ENCODE data around the gene FGF6.

FGF6 gene

DNA sequence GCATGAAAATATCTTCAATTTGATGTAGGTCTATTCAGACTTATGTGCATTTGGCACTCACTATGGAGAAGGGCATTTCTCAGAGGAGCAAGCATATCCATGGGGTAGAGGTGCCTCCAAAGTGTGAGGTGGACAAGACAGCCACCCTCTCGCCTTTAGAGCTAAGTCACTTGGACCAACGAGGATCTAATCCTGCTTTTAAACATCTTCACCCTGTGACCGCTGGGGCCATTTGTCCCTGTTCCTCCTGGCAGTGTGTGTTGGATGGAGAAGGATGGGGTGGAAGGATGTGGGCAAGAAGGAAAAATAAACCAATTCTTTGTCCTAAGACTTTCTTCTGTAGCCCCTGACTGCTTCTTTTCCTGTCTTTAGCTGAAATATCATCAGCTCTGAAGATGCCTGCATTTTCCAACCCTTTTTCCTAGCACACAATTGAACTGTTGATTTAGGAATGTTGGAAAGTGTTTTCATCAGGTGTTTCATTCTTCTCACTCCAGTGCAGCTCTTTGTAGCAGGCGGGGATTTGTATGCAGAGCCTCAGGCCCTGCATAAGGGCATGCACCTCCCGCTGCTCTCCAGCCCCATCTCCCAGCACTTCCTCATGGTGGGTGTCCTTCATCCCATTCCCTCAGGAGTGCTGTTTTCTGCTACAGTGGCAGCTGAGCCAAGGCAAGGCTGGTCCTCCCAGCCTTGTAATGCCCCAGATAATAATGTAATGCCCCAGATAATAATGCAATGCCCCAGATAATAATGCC lies 5.3 kb downstream of the FGF6 start:
- Histone ChIP-seq H3K27me3 (ENCODE audit: insufficient read depth, low read length) (no peaks in the 10 kb centered on the region), H3K4me1 (ENCODE audit: insufficient read depth, low read length) (peaks cover 16% of the 10 kb centered on the region), H2AFZ (ENCODE audit: low read depth, low read length) (no peak overlapping the region), H3K9me3 (ENCODE audit: low read length) (peaks cover 2% of the 10 kb centered on the region), H3K36me3 (ENCODE audit: insufficient read depth, low read length) (no peaks in the 10 kb centered on the region), H3K4me3 (ENCODE audit: low read length) (no peak overlapping the region)

DNA sequence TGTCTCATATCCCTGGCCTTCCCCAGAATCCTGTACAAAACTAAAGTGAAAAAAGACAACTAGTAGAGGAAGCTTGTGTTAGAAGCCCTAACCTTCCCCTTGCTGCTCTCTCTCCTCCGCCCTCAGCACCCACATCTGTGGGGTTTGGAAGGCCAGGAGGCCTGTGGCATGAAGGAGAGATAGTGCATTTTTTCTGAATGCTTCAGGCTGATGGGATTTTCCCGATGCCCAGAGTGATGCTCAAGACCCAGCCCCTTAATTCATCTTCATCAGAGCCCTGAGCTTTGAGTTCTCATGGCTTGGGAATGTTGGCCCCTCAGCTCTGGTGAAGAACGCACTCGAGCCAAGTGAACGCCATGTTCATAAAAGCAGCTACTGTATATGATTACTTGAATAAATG lies 5.9 kb downstream of the FGF6 start:
- Histone ChIP-seq H2AFZ (ENCODE audit: low read depth, low read length) (no peak overlapping the region), H3K9me3 (ENCODE audit: low read length) (peaks cover 2% of the 10 kb centered on the region), H3K36me3 (ENCODE audit: insufficient read depth, low read length) (no peaks in the 10 kb centered on the region), H3K27me3 (ENCODE audit: insufficient read depth, low read length) (no peaks in the 10 kb centered on the region), H3K4me1 (ENCODE audit: insufficient read depth, low read length) (peaks cover 16% of the 10 kb centered on the region), H3K4me3 (ENCODE audit: low read length) (no peak overlapping the region)

DNA sequence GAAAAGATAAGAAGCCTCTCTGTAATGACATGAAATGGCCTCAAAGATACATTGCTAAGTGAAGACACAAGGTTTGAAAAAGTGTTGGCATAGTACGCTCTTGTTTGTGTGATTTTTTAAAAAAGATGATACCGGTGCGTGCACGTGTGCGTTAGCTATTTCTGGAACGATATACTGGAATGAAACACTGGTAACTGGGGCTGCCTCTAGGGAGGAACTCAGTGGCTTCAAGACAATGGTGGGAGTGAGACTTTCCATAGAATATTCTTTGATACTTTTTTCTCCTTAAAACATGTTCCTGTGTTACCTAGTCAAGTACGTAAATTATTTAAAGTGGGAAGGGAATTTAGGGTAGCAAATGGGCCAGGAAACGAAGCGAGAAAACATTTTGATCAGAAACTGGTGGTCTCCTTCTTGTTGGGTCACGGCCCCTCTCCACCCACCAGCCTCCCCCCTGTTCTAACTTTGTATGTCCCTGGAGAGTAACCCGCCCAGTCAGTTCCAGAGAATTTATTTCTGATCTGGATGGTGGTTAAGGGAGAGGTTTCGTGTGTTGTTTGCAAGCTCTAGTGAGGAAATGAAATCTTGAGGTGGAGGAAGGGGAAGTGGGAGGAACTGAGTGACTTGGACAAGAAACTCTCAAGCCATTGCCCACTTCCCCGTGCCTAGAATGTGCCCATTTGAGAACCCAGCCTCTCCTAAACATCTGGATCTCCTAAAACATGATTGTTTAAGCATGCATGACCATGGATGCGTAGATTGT lies 6.6 kb downstream of the FGF6 start:
- Histone ChIP-seq H3K9me3 (ENCODE audit: low read length) (peaks cover 2% of the 10 kb centered on the region), H2AFZ (ENCODE audit: low read depth, low read length) (no peak overlapping the region), H3K27me3 (ENCODE audit: insufficient read depth, low read length) (no peaks in the 10 kb centered on the region), H3K36me3 (ENCODE audit: insufficient read depth, low read length) (no peaks in the 10 kb centered on the region), H3K4me3 (ENCODE audit: low read length) (no peak overlapping the region), H3K4me1 (ENCODE audit: insufficient read depth, low read length) (peaks cover 21% of the 10 kb centered on the region)

DNA sequence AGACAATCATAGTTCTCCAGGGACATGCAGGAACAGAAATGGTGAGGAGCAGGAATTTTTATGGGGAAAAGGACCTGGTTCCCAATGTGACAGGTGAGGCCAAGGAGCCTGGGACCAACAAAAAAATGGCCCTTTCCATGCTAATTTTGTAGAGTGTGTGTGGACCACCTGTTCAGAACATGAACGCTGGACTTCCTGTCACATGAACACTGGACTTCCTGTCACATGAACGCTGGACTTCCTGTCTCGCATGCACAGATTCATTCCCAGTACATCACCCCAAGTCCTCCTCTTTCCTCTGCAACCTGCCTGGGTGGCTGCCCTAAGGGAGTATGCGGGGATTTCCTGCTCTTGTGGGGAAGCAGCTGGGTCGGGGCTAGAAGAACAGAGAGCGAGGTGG lies 10.1 kb downstream of the FGF6 start:
- H3K36me3 ChIP-seq (ENCODE audit: insufficient read depth, low read length), result no peaks in the 10 kb centered on the region
- H3K4me3 ChIP-seq (ENCODE audit: low read length), result no peak overlapping the region
- H3K27me3 ChIP-seq (ENCODE audit: insufficient read depth, low read length), result no peaks in the 10 kb centered on the region

DNA sequence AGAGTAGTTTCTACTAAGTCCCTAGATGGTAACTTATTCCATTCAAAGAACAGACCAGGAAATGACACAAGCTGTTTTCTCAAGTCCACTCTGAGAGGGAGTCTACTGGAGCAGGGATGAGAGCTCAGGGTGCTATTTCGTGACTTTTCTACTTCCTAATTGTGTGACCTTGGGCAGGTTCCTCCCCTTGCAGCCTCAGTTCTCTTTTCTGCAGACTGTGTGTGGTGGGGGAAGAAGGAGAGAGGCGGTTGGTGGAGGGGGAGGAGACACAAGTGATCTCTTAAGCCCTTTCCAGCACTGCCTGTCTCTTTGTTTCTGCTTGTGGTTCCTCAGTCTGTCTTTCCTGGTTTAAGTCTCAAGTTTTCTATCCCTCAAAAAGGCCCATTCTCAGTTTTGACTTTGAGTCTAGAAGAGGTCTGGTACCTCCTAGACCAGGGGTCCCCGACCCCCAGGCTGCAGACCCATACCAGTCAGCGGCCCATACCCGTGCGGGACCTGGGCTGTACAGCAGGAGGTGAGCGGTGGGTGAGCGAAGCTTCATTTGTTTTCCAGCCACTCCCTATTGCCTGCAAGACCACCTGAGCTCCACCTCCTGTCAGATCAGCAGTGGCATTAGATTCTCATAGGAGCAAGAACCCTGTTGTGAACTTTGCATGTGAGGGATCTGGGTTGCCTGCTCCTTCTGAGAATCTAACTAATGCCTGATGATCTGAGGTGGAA lies 10.7 kb downstream of the FGF6 start:
- Histone ChIP-seq H2AFZ (ENCODE audit: low read depth, low read length) (no peak overlapping the region), H3K36me3 (ENCODE audit: insufficient read depth, low read length) (no peaks in the 10 kb centered on the region), H3K9me3 (ENCODE audit: low read length) (peaks cover 2% of the 10 kb centered on the region), H3K27me3 (ENCODE audit: insufficient read depth, low read length) (no peaks in the 10 kb centered on the region), H3K4me1 (ENCODE audit: insufficient read depth, low read length) (peaks cover 18% of the 10 kb centered on the region), H3K4me3 (ENCODE audit: low read length) (no peak overlapping the region)

More for the DNA sequence above, 10.1 kb downstream of the FGF6 start:
- no peak overlapping the region for H2AFZ ChIP-seq (ENCODE audit: low read depth, low read length)
- peaks cover 20% of the 10 kb centered on the region for H3K4me1 ChIP-seq (ENCODE audit: insufficient read depth, low read length)
- peaks cover 2% of the 10 kb centered on the region for H3K9me3 ChIP-seq (ENCODE audit: low read length)

DNA sequence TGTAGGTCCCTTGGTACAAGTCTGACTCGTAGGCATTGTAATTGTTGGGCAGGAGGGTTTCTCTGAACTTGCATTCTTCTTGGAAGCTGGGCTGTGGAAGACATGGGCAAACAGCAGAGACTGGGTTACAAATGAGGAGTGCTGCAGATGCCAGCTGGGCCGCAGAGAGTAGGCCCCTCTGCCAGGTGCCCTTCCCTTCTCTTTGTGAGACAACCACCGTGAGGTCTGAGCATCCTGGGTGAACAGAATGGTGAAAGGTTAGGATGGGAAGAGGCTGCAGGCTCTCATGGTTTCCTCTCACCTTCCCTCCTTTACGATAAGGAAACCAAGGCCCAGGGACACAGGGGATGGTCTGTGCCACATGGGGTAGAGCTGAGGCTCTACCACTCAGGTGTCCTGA lies 11.3 kb downstream of the FGF6 start:
- Histone ChIP-seq H3K36me3 (ENCODE audit: insufficient read depth, low read length) (no peaks in the 10 kb centered on the region), H3K27me3 (ENCODE audit: insufficient read depth, low read length) (no peaks in the 10 kb centered on the region), H3K4me1 (ENCODE audit: insufficient read depth, low read length) (peaks cover 18% of the 10 kb centered on the region), H3K4me3 (ENCODE audit: low read length) (no peak overlapping the region), H2AFZ (ENCODE audit: low read depth, low read length) (no peak overlapping the region), H3K9me3 (ENCODE audit: low read length) (peaks cover 2% of the 10 kb centered on the region)

DNA sequence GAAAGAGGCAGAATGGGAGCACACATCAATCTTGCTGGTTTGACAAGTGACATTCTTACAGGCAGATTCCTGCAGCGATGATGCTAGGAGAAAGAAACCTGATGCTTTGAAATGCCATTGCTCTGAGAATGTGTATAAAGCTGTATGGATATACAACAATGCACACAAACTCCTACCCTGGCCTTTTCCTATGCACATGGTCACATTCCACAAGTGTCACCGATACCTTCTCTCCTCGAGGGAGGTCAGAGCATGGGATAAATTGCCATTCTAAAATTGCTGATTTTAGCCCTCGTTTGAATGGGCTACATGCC lies 11.9 kb downstream of the FGF6 start:
- Histone ChIP-seq H3K9me3 (ENCODE audit: low read length) (peaks cover 2% of the 10 kb centered on the region), H3K4me3 (ENCODE audit: low read length) (no peak overlapping the region), H3K27me3 (ENCODE audit: insufficient read depth, low read length) (no peaks in the 10 kb centered on the region), H3K36me3 (ENCODE audit: insufficient read depth, low read length) (no peaks in the 10 kb centered on the region), H3K4me1 (ENCODE audit: insufficient read depth, low read length) (peaks cover 18% of the 10 kb centered on the region), H2AFZ (ENCODE audit: low read depth, low read length) (no peak overlapping the region)

DNA sequence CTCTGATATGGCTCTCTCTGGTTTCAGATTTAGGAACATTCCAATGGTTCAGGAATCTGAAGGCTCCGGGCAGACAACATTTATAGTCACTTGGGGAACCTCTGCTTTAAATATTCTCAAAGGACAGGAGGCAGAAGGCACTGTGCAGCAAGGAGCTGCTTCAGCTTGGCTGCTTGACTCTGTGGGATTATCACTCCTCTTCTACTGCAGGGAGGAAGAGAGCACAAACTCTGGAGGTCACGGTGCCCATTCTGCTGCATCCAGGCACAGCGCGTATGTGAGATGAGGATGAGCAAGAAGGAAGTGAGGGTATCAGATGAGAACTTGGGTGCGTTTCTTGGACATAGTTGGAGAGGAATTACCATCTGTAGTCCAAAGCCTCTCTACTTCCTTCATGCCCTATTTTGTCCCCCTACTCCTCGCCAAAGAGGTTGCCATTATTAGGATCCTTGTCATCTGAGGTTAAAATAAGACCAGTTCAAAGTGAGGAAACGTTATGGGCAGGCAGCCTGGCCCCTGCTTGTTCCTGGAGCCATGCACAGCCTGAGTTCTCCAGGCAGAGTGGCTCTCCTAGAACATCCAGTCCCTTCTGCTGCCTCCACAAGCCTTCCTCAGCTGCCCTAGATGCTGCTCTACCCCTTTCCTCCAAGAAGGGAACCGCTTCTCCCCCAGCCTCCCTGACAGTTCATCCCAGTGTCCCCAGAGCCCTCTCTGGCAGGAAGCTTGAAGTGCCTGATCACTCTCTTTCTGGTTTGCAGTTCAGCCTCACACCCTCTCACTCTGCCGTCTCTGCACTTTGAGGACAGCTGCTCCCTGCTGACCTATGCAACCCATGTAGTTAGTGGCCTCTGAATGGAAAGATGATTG lies 12.5 kb downstream of the FGF6 start:
- Histone ChIP-seq H3K4me3 (ENCODE audit: low read length) (no peak overlapping the region), H3K4me1 (ENCODE audit: insufficient read depth, low read length) (peaks cover 18% of the 10 kb centered on the region), H3K27me3 (ENCODE audit: insufficient read depth, low read length) (no peaks in the 10 kb centered on the region), H3K36me3 (ENCODE audit: insufficient read depth, low read length) (no peaks in the 10 kb centered on the region), H3K9me3 (ENCODE audit: low read length) (peaks cover 2% of the 10 kb centered on the region), H2AFZ (ENCODE audit: low read depth, low read length) (no peak overlapping the region)

DNA sequence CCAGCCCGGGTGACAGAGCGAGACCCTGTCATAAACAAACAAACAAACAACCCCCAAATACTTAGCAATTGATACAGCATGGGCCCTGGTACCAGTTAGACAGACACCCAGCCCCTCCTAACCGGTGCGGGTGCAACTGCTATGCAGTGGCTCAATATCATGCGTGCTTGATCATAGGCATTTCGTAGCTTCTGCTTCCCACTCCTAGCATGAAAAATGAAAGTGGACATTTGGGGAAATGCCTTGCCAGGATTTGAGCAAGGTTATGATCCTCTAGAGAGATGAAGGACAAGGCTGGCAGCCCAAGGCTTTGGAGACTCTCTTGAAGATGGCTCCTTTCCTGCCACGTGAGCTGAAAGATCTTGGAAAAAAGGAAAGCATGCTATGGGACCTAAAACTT lies 13.7 kb downstream of the FGF6 start:
- Histone ChIP-seq H3K9me3 (ENCODE audit: low read length) (peaks cover 2% of the 10 kb centered on the region), H3K4me1 (ENCODE audit: insufficient read depth, low read length) (peaks cover 18% of the 10 kb centered on the region), H3K27me3 (ENCODE audit: insufficient read depth, low read length) (peaks cover under 1% of the 10 kb centered on the region), H3K36me3 (ENCODE audit: insufficient read depth, low read length) (no peaks in the 10 kb centered on the region), H2AFZ (ENCODE audit: low read depth, low read length) (no peak overlapping the region), H3K4me3 (ENCODE audit: low read length) (no peak overlapping the region)

DNA sequence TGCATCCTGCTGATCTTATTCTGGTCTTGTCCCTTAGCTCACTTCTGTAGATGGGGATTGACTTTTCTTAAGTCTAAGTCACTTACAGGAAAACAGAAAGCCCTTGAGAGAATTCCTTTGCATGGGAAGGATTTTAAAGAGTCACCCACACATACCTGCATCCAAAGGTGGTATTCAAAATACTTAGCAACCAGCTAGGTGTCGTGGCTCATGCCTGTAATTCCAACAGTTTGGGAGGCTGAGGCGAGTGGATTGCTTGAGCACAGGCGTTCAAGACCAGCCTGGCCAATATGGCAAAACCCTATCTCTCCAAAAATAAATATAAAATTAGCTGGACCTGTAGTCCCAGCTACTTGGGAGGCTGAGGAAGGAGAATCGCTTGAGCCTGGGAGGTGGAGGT lies 14.2 kb downstream of the FGF6 start:
- H3K4me3 ChIP-seq (ENCODE audit: low read length), result no peak overlapping the region
- H2AFZ ChIP-seq (ENCODE audit: low read depth, low read length), result no peak overlapping the region
- H3K36me3 ChIP-seq (ENCODE audit: insufficient read depth, low read length), result no peaks in the 10 kb centered on the region
- peaks cover 2% of the 10 kb centered on the region for H3K9me3 ChIP-seq (ENCODE audit: low read length)
- H3K4me1 ChIP-seq (ENCODE audit: insufficient read depth, low read length), result peaks cover 18% of the 10 kb centered on the region
- peaks cover 2% of the 10 kb centered on the region for H3K27me3 ChIP-seq (ENCODE audit: insufficient read depth, low read length)

DNA sequence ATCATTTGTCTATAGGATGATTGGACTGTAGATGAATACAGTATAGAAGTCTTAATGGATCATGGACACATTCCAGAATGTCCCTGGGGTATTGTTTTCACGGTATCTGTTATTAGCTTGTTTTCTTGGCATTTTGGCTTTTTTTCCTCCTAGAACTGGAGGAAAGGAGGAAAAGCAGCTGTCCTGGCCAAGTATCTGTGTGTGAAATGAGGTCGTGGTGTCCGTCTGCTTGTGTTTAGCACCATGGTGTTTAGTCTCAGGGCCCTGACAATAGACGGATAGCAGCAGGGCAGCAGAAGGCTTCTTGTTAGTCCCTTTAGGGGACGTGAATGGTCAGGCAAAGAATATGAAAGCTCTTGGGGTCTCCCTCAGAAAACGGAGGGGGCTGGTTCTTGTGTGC lies 21.2 kb downstream of the FGF6 start:
- Histone ChIP-seq H2AFZ (ENCODE audit: low read depth, low read length) (no peak overlapping the region), H3K4me3 (ENCODE audit: low read length) (no peak overlapping the region), H3K9me3 (ENCODE audit: low read length) (no peaks in the 10 kb centered on the region), H3K36me3 (ENCODE audit: insufficient read depth, low read length) (no peaks in the 10 kb centered on the region), H3K4me1 (ENCODE audit: insufficient read depth, low read length) (no peaks in the 10 kb centered on the region), H3K27me3 (ENCODE audit: insufficient read depth, low read length) (peaks cover 2% of the 10 kb centered on the region)

DNA sequence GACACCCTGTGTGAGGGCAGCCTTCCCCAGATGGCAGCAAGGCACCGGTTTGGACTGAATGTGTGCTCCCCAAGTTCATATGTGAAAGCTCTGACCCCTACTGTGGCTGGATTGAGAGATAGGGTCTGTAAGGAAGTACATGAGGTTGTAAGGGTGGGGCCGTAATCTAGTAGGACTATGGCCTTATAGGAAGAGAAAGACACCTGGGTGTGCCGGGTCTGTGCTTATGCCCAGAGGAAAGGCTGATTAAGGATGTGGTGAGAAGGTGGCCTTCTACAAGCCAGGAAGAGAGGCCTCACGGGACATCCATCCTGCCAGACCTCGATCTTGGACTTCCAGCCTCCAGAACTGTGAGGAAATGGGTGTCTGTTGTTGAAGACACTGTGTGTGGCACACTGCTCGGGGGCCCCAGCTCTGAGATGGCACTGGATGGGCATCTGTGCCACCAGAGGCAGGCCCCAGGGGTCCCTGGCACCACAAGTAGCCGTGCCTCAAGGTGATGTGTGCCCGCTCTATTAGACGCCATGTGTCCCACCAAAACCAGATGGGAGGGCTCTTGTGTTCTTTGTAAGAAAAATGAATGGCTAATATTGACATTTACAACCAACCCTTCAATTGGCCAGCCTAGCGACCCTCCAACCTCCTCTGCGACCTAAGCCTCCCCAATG lies 22.0 kb downstream of the FGF6 start:
- Histone ChIP-seq H3K36me3 (ENCODE audit: insufficient read depth, low read length) (no peaks in the 10 kb centered on the region), H3K9me3 (ENCODE audit: low read length) (no peaks in the 10 kb centered on the region), H3K4me3 (ENCODE audit: low read length) (no peak overlapping the region), H2AFZ (ENCODE audit: low read depth, low read length) (no peak overlapping the region), H3K27me3 (ENCODE audit: insufficient read depth, low read length) (peaks cover 2% of the 10 kb centered on the region), H3K4me1 (ENCODE audit: insufficient read depth, low read length) (no peaks in the 10 kb centered on the region)

Measured in neuron (in vitro differentiated cells).